Measurements from ENCODE around the gene GPR55. TPM values are rescaled to one million over a fixed set of nuclear protein-coding genes. Genes with fewer than 3 reads are reported as not detected.

The GPR55 gene
- total RNA-seq, 2 experiments from 2014 or later: 18.8 to 20.4 TPM

DNA sequence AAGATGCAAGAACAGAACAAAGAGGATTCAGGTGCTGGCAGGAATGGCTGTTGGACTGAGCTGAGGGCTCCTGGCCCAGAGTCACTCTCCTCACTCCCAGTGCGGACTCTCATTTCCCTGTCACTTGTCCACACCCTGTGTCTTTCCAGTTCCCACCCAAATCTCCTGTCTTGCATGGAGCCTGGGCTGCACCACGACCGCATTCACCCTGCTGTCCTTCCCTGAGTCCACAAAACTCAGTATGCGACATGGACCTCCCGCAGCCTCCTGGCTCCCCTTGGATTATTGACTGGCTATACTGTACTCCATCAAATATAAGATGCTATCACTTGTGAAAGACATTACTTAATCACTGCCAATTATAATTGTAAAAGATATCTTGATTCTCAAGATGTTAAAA, 62.8 kb downstream of the GPR55 start:
- peaks cover 9% of the 10 kb centered on the region for H3K27me3 Mint-ChIP-seq
- H3K36me3 Mint-ChIP-seq: no peaks in the 10 kb centered on the region
- H3K4me1 Mint-ChIP-seq: peaks cover 50% of the 10 kb centered on the region
- no peak overlapping the region for H3K27ac Mint-ChIP-seq
- no peak overlapping the region for H3K4me3 Mint-ChIP-seq
- no peak for DNase-seq
- no peaks in the 10 kb centered on the region for H3K9me3 Mint-ChIP-seq

DNA sequence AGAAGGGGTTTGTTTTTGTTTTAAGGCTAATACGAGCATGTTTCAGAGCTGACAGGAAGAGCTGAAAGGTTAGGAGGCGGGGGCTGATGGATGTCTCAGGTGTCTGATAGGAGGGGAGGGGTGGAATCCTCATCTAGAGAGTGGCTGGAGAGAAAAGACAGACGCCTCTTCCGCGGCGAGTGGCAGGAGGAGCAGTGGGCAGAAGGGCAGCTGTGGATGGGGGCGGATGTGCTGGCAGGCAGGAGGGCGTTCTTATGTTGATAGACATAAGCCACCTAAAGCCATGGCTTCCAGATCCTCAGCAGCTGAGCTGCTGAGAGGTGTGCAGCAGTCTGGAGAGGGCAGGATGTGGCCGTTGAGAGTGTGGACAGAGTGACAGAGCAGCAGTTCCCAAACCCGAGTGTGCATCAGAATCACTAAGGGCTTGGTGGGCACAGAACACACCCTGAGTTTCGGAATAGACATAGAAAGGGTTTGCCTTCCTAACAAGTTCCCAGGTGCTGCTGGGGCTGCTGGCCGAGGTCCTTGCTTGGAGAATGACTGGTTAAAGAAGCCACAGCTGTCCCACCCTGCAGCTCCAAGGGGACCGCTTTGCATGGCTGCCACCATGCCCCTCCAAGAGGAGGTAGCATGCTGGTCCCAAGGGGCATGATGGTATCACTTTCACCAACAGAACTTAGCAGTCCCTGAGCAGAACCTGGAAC, 63.3 kb downstream of the GPR55 start:
- H3K36me3 Mint-ChIP-seq: no peaks in the 10 kb centered on the region
- H3K4me1 Mint-ChIP-seq: peaks cover 44% of the 10 kb centered on the region

More for the DNA sequence above, 63.3 kb downstream of the GPR55 start:
- no peaks in the 10 kb centered on the region for H3K9me3 Mint-ChIP-seq
- H3K4me3 Mint-ChIP-seq: peak overlapping the region; percentile 19
- H3K27me3 Mint-ChIP-seq: peaks cover 9% of the 10 kb centered on the region
- peak; percentile 42 for DNase-seq
- peak overlapping the region; percentile 22 for H3K27ac Mint-ChIP-seq

Other genes starting within 250 kb of the GPR55 start
- gene CAB39, start 212.4 kb downstream of the GPR55 start, total RNA-seq: 100 to 1,000 TPM; 119 to 122 TPM
- 10 to 100 TPM; 69.9 to 73.6 TPM for gene ITM2C, start 60.3 kb downstream of the GPR55 start, total RNA-seq
- gene SPATA3, start 70.9 kb upstream of the GPR55 start, total RNA-seq: not detected
- 1 to 10 TPM; 2.3 to 2.4 TPM for gene C2orf72, start 112.3 kb upstream of the GPR55 start, total RNA-seq
- 100 to 1,000 TPM; 141 to 143 TPM for gene PSMD1, start 131.6 kb upstream of the GPR55 start, total RNA-seq
- not detected for gene HTR2B, start 199.8 kb upstream of the GPR55 start, total RNA-seq